Activated CD4-positive, alpha-beta memory T cell treated with anti-CD3 and anti-CD28 coated beads, Interleukin-2, amount 10 ng/mL, durations not matched to agents 7 days and 5 days (primary cell): ENCODE measurements around the gene DNAH14. TPM values are rescaled to one million over a fixed set of nuclear protein-coding genes. Genes with fewer than 3 reads are reported as not detected.
"Not testable (repeated sequence)": the region's sequence is repeated elsewhere in the genome, so short reads cannot be mapped to it uniquely, and the experiment has no call there.

Experiments used
- CTCF ChIA-PET: fragments of 350-600 bp; sonication (Branson Sonifier 250); formaldehyde crosslinking; loops from one replicate; lab custom pipeline; 2021; ENCODE audit warnings: antibody characterized with exemption, inconsistent platforms; lab: Charles Lee
- POLR2A ChIA-PET: fragments of 350-600 bp; sonication (Branson Sonifier 250); formaldehyde crosslinking; loops from one replicate; lab custom pipeline; 2021; ENCODE audit warnings: antibody characterized with exemption; lab: Charles Lee
- DNase-seq: peaks from one replicate; pipeline ENCODE4 v3.0.0-alpha.2; 2020
- H3K27ac Mint-ChIP-seq: one replicate; pipeline ENCODE4 v1.8.0; 2021; ENCODE audit warnings: mild to moderate bottlenecking, mixed read lengths
- H3K27me3 Mint-ChIP-seq: one replicate; pipeline ENCODE4 v1.8.0; 2021; ENCODE audit warnings: mixed read lengths
- H3K36me3 Mint-ChIP-seq: one replicate; pipeline ENCODE4 v1.8.0; 2021; ENCODE audit warnings: low read depth, mixed read lengths
- H3K4me1 Mint-ChIP-seq: one replicate; pipeline ENCODE4 v1.8.0; 2021; ENCODE audit warnings: mixed read lengths
- H3K4me3 Mint-ChIP-seq: one replicate; pipeline ENCODE4 v1.8.0; 2021; ENCODE audit warnings: mild to moderate bottlenecking, mixed read lengths
- H3K9me3 Mint-ChIP-seq: one replicate; pipeline ENCODE4 v1.8.0; 2021; ENCODE audit warnings: mixed read lengths
- total RNA-seq, 2 experiments: library from RNA; stranded (reverse); gene quantifications; one replicate each; pipeline ENCODE4 v1.2.3, GENCODE V29; 2021

The DNAH14 gene
- total RNA-seq, 2 experiments from 2014 or later: 0.25 to 0.28 TPM

GRCh38 chr1:225211694-225212442, 282.4 kb downstream of the DNAH14 start:
- DNase-seq, H3K9me3 Mint-ChIP-seq, H3K27me3 Mint-ChIP-seq, H3K4me1 Mint-ChIP-seq, H3K36me3 Mint-ChIP-seq, H3K4me3 Mint-ChIP-seq, H3K27ac Mint-ChIP-seq, CTCF ChIA-PET, POLR2A ChIA-PET: not testable (repeated sequence)

DNA sequence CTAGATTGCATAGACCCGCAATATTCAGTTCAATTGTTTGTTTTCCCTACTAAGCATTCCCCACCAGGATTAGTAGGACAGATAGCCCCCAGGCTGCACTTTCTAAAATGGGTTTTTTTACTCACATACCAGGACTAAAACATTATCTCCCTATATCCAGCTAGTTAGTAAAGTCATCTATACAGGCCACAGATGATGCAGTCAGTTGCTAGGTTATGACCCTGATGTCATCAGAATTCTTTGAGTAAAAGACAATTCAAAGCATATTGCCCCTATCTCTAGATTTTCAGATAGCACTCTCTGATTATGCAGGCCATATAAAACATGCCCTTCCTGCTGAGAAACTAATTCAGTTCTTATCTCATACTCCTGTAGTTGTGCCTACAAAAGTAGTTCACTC, 294.8 kb downstream of the DNAH14 start:
- no peak overlapping the region for H3K27ac Mint-ChIP-seq
- DNase-seq: no peak
- H3K4me3 Mint-ChIP-seq: no peak overlapping the region
- POLR2A ChIA-PET: no interaction called here
- H3K36me3 Mint-ChIP-seq: no peaks in the 10 kb centered on the region
- no peaks in the 10 kb centered on the region for H3K4me1 Mint-ChIP-seq
- CTCF ChIA-PET: no interaction called here
- H3K9me3 Mint-ChIP-seq: no peaks in the 10 kb centered on the region
- H3K27me3 Mint-ChIP-seq: no peaks in the 10 kb centered on the region

GRCh38 chr1:225225681-225226080, 296.2 kb downstream of the DNAH14 start:
- H3K36me3 Mint-ChIP-seq: no peaks in the 10 kb centered on the region
- DNase-seq: no peak
- H3K4me3 Mint-ChIP-seq: no peak overlapping the region
- H3K4me1 Mint-ChIP-seq: no peaks in the 10 kb centered on the region
- POLR2A ChIA-PET: no interaction called here
- no peaks in the 10 kb centered on the region for H3K27me3 Mint-ChIP-seq
- CTCF ChIA-PET: no interaction called here
- no peaks in the 10 kb centered on the region for H3K9me3 Mint-ChIP-seq
- no peak overlapping the region for H3K27ac Mint-ChIP-seq

DNA sequence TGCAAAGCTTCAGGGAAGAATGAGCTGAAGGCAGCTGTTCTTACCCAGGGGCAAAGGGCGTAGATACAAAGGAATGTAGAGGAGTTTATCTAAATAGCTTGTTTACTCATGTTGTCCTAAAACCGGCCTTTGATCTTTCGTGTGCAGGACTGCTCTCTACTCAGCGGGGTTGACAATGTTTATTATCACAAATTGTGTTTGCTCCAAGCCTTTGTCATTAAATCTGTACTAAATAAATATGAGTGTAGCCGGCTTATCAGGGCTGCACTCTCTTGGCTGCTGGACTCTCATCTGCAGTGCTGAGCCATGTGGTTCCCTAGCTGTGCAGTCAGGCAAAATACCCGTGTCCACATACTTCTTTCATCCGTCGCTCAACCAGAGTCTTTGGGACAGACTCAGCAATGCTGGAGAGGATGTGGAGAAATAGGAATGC, 299.4 kb downstream of the DNAH14 start:
- POLR2A ChIA-PET: no interaction called here
- Mint-ChIP-seq H3K27me3 (no peaks in the 10 kb centered on the region), H3K4me3 (no peak overlapping the region), H3K27ac (no peak overlapping the region), H3K36me3 (no peaks in the 10 kb centered on the region), H3K4me1 (no peaks in the 10 kb centered on the region), H3K9me3 (no peaks in the 10 kb centered on the region)
- no peak for DNase-seq
- CTCF ChIA-PET: no interaction called here

- H3K4me3 Mint-ChIP-seq, DNase-seq, H3K4me1 Mint-ChIP-seq, H3K27me3 Mint-ChIP-seq, H3K9me3 Mint-ChIP-seq, CTCF ChIA-PET, H3K27ac Mint-ChIP-seq, H3K36me3 Mint-ChIP-seq, POLR2A ChIA-PET: not testable (repeated sequence)
These were observed 300.0 kb downstream of the DNAH14 start for GRCh38 chr1:225229429-225229828.

GRCh38 chr1:225230483-225230882, 301.0 kb downstream of the DNAH14 start:
- Mint-ChIP-seq H3K27me3 (no peaks in the 10 kb centered on the region), H3K4me1 (no peaks in the 10 kb centered on the region), H3K4me3 (no peak overlapping the region), H3K27ac (no peak overlapping the region), H3K9me3 (no peaks in the 10 kb centered on the region), H3K36me3 (no peaks in the 10 kb centered on the region)
- DNase-seq: no peak
- CTCF ChIA-PET: no interaction called here
- POLR2A ChIA-PET: no interaction called here

DNA sequence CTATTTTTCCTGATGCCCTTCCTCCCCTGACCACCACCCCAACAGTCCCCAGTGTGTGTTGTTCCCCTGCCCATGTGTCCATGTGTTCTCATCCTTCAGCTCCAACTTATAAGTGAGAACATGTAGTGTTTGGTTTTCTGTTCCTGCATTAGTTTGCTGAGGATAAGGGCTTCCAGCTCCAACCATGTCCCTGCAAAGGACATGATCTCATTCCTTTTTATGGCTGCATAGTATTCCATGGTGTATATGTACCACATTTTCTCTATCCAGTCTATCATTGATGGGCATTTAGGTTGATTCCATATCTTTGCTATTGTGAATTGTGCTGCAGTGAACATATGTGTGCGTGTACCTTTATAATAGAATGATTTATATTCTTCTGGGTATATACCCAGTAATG, 303.5 kb downstream of the DNAH14 start:
- DNase-seq, POLR2A ChIA-PET, H3K27me3 Mint-ChIP-seq, H3K9me3 Mint-ChIP-seq, H3K36me3 Mint-ChIP-seq, H3K4me1 Mint-ChIP-seq, H3K27ac Mint-ChIP-seq, H3K4me3 Mint-ChIP-seq, CTCF ChIA-PET: not testable (repeated sequence)

DNA sequence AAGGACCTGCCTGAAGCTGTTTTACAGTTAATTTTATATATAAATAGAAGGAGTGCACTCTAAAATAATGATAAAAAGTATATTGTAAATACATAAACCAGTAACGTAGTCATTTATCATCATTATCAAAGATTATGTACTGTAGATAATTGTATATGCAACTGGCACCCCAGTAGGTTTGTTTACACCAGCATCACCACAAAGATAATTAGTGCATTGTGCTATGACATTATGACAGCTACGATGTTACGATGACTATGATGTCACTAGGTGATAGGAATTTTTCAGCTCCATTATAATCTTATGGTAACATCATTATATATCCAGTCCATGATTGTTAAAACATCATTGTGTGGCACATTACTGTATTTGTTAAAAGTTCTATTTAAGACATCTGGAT, 313.1 kb downstream of the DNAH14 start:
- Mint-ChIP-seq H3K4me1 (no peaks in the 10 kb centered on the region), H3K27ac (no peak overlapping the region), H3K9me3 (peaks cover 2% of the 10 kb centered on the region), H3K4me3 (no peak overlapping the region), H3K36me3 (no peaks in the 10 kb centered on the region), H3K27me3 (no peaks in the 10 kb centered on the region)
- no peak for DNase-seq
- ChIA-PET CTCF (no interaction called here), POLR2A (no interaction called here)

DNA sequence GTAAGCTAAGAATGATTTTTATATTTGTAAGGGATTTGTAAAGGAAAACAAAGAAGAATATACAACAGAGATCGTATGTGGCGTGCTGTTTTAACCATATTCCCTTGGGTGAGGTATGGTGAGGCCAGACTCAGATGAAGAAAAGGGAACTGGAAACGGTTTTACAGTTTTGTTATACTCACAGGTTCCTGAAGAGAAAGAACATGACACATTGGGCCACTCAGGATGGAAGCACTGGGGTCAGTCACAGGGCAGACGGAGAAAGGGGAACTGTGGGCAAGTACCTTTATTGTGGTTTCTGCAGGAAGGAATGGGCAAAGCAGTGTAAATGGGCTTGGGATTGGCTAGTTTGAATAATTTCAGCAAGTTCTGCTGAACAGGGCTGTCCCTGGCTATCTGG, 321.0 kb downstream of the DNAH14 start:
- Mint-ChIP-seq H3K36me3 (no peaks in the 10 kb centered on the region), H3K27ac (no peak overlapping the region), H3K4me1 (no peaks in the 10 kb centered on the region), H3K4me3 (no peak overlapping the region), H3K9me3 (peaks cover 2% of the 10 kb centered on the region), H3K27me3 (peaks cover 4% of the 10 kb centered on the region)
- ChIA-PET CTCF (no interaction called here), POLR2A (no interaction called here)
- no peak for DNase-seq

- no peaks in the 10 kb centered on the region for H3K9me3 Mint-ChIP-seq
- DNase-seq: no peak
- no peaks in the 10 kb centered on the region for H3K36me3 Mint-ChIP-seq
- H3K27ac Mint-ChIP-seq: no peak overlapping the region
- H3K4me3 Mint-ChIP-seq: no peak overlapping the region
- CTCF ChIA-PET: no interaction called here
- no peaks in the 10 kb centered on the region for H3K4me1 Mint-ChIP-seq
- peaks cover 4% of the 10 kb centered on the region for H3K27me3 Mint-ChIP-seq
- POLR2A ChIA-PET: no interaction called here
These were observed 323.7 kb downstream of the DNAH14 start for GRCh38 chr1:225253173-225253572.

- H3K4me3 Mint-ChIP-seq: no peak overlapping the region
- H3K9me3 Mint-ChIP-seq: no peaks in the 10 kb centered on the region
- H3K27ac Mint-ChIP-seq: no peak overlapping the region
- DNase-seq: no peak
- ChIA-PET CTCF (no interaction called here), POLR2A (no interaction called here)
- H3K36me3 Mint-ChIP-seq: no peaks in the 10 kb centered on the region
- H3K27me3 Mint-ChIP-seq: peaks cover 4% of the 10 kb centered on the region
- H3K4me1 Mint-ChIP-seq: no peaks in the 10 kb centered on the region
These were observed 324.3 kb downstream of the DNAH14 start for GRCh38 chr1:225253784-225254183.

- ChIA-PET POLR2A (no interaction called here), CTCF (no interaction called here)
- Mint-ChIP-seq H3K4me3 (no peak overlapping the region), H3K27ac (no peak overlapping the region), H3K4me1 (no peaks in the 10 kb centered on the region), H3K36me3 (no peaks in the 10 kb centered on the region), H3K27me3 (peaks cover 4% of the 10 kb centered on the region), H3K9me3 (no peaks in the 10 kb centered on the region)
- no peak for DNase-seq
These were observed 325.2 kb downstream of the DNAH14 start for GRCh38 chr1:225254676-225255075.

GRCh38 chr1:225257081-225257480, 327.6 kb downstream of the DNAH14 start:
- ChIA-PET POLR2A (no interaction called here), CTCF (no interaction called here)
- Mint-ChIP-seq H3K36me3 (no peaks in the 10 kb centered on the region), H3K4me3 (no peak overlapping the region), H3K27me3 (peaks cover 4% of the 10 kb centered on the region), H3K4me1 (no peaks in the 10 kb centered on the region), H3K27ac (no peak overlapping the region), H3K9me3 (no peaks in the 10 kb centered on the region)
- no peak for DNase-seq

GRCh38 chr1:225258811-225259210, 329.3 kb downstream of the DNAH14 start:
- ChIA-PET POLR2A (no interaction called here), CTCF (no interaction called here)
- Mint-ChIP-seq H3K9me3 (no peaks in the 10 kb centered on the region), H3K4me3 (no peak overlapping the region), H3K27ac (no peak overlapping the region), H3K36me3 (no peaks in the 10 kb centered on the region), H3K27me3 (peaks cover 3% of the 10 kb centered on the region), H3K4me1 (no peaks in the 10 kb centered on the region)
- no peak for DNase-seq
